HG02763 (cell line): ENCODE data around the gene SLFN5.
"Not testable (repeated sequence)": the region's sequence is repeated elsewhere in the genome, so short reads cannot be mapped to it uniquely, and the experiment has no call there.

Experiments
- ATAC-seq: cut with Tn5 transposase; IDR thresholded peaks from one replicate; pipeline ENCODE4 v1.9.1; 2021; ENCODE audit warnings: mild to moderate bottlenecking, moderate library complexity; ENCODE audit not compliant: unreplicated experiment

SLFN5 gene

GRCh38 chr17:35241520-35241919, 1.4 kb upstream of the SLFN5 start:
- no peak for ATAC-seq

- peak; percentile 42 for ATAC-seq
These were observed 591 bp upstream of the SLFN5 start for GRCh38 chr17:35242158-35242804.

- ATAC-seq: peak; percentile 1
These were observed 879 bp downstream of the SLFN5 start for GRCh38 chr17:35243561-35244340.

GRCh38 chr17:35244341-35245195, 1.7 kb downstream of the SLFN5 start:
- ATAC-seq: peak; percentile 46

- ATAC-seq: no peak
These were observed 2.3 kb downstream of the SLFN5 start for GRCh38 chr17:35245196-35245486.

GRCh38 chr17:35252651-35253050, 9.8 kb downstream of the SLFN5 start:
- no peak for ATAC-seq

GRCh38 chr17:35254107-35254773, 11.4 kb downstream of the SLFN5 start:
- ATAC-seq: no peak

GRCh38 chr17:35255316-35255715, 12.4 kb downstream of the SLFN5 start:
- no peak for ATAC-seq

- no peak for ATAC-seq
These were observed 13.8 kb downstream of the SLFN5 start for GRCh38 chr17:35256629-35257028.

- no peak for ATAC-seq
These were observed 14.4 kb downstream of the SLFN5 start for GRCh38 chr17:35257208-35257659.

- no peak for ATAC-seq
These were observed 16.1 kb downstream of the SLFN5 start for GRCh38 chr17:35259001-35259400.

- no peak for ATAC-seq
These were observed 22.2 kb downstream of the SLFN5 start for GRCh38 chr17:35265071-35265470.

GRCh38 chr17:35265566-35266141, 22.8 kb downstream of the SLFN5 start:
- ATAC-seq: no peak

GRCh38 chr17:35274167-35275066, 31.5 kb downstream of the SLFN5 start:
- ATAC-seq: not testable (repeated sequence)

- ATAC-seq: not testable (repeated sequence)
These were observed 35.6 kb downstream of the SLFN5 start for GRCh38 chr17:35278454-35278853.

- not testable (repeated sequence) for ATAC-seq
These were observed 36.0 kb downstream of the SLFN5 start for GRCh38 chr17:35278876-35279275.

GRCh38 chr17:35283767-35284166, 40.9 kb downstream of the SLFN5 start:
- no peak for ATAC-seq

GRCh38 chr17:35284955-35285354, 42.1 kb downstream of the SLFN5 start:
- no peak for ATAC-seq

GRCh38 chr17:35286120-35286781, 43.4 kb downstream of the SLFN5 start:
- ATAC-seq: no peak
